Middle frontal gyrus (tissue), 1 donor: ENCODE results near the gene PDZD2.
"Not testable (repeated sequence)": the region's sequence is repeated elsewhere in the genome, so short reads cannot be mapped to it uniquely, and the experiment has no call there.

ENCODE experiments used
- DNase-seq: peaks from one replicate; pipeline ENCODE4 v3.0.0-alpha.2; 2015; ENCODE audit warnings: low spot score; ENCODE audit errors: extremely low spot score

The PDZD2 gene

GRCh38 chr5:31768046-31768445 is 129.1 kb downstream of the PDZD2 start:
- no peak for DNase-seq

- DNase-seq = no peak
Observed at GRCh38 chr5:31768784-31769183, 129.9 kb downstream of the PDZD2 start.

GRCh38 chr5:31769530-31769929 is 130.6 kb downstream of the PDZD2 start:
- DNase-seq = no peak

- no peak for DNase-seq
Observed at GRCh38 chr5:31770132-31770720, 131.3 kb downstream of the PDZD2 start.

- no peak for DNase-seq
Observed at GRCh38 chr5:31770998-31771397, 132.1 kb downstream of the PDZD2 start.

DNA sequence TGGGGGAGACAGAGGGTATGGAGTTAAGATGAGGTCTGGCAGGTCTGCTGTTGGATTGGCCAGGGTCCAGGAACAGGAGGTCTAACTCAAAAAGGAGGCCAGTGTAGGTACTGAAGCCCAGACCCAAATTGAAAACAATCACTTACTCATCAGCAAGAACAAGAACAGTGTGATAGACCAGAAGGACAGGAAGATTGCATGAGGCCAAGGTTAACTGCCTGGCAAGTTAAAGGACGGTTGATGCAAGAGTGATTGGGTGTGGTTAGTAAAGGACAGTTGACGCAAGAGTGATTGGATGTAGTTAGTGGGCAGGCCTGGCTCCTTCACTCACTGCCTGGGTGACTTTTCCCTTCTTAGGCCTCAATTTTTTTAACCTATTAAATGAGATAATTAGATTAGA is 132.6 kb downstream of the PDZD2 start:
- no peak for DNase-seq

DNA sequence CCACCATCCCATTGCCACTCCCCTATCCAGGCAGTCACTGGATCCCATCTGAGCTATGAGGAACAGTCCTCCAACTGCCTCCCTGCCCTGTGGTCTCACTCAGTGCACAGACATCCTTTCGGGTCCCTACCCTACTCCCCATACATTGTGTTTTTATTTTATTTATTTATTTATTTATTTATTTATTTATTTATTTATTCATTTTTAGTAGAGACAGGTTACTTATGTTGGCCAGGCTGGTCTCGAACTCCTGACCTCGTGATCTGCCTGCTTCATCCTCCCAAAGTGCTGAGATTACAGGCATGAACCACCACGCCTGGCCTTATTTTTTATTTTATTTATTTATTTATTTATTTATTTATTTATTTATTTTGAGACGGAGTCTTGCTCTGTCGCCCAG is 137.4 kb downstream of the PDZD2 start:
- DNase-seq = not testable (repeated sequence)

DNA sequence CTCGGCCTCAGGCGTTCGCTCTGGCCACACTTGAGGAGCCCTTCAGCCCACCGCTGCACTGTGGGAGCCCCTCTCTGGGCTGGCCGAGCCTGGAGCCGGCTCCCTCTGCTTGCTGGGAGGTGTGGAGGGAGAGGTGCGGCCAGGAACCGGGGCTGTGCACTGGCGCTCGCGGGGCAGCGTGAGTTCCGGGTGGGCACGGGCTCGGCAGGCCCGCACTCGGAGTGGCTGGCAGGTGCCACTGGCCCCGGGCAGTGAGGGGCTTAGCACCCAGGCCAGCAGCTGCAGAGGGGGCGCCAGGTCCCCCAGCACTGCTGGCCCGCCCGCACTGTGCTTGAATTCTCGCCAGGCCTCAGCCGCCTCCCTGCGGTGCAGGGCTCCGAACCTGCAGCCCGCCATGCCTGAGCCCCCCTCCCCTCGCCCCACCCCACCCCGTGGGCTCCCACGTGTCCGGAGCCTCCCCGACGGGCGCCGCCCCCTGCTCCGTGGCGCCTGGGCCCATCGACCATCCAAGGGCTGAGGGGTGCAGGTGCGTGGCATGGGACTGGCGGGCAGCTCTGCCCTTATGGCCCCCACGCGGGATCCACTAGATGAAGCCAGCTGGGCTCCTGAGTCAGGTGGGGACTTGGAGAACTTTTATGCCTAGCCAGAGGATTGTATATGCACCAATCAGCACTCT is 138.2 kb downstream of the PDZD2 start:
- no peak for DNase-seq

- no peak for DNase-seq
Observed at GRCh38 chr5:31781772-31782171, 142.8 kb downstream of the PDZD2 start.

GRCh38 chr5:31783086-31783645 is 144.2 kb downstream of the PDZD2 start:
- no peak for DNase-seq

- DNase-seq = no peak
Observed at GRCh38 chr5:31783731-31784130, 144.8 kb downstream of the PDZD2 start.

GRCh38 chr5:31786090-31786631 is 147.2 kb downstream of the PDZD2 start:
- DNase-seq = no peak

GRCh38 chr5:31794009-31794408 is 155.1 kb downstream of the PDZD2 start:
- no peak for DNase-seq

DNA sequence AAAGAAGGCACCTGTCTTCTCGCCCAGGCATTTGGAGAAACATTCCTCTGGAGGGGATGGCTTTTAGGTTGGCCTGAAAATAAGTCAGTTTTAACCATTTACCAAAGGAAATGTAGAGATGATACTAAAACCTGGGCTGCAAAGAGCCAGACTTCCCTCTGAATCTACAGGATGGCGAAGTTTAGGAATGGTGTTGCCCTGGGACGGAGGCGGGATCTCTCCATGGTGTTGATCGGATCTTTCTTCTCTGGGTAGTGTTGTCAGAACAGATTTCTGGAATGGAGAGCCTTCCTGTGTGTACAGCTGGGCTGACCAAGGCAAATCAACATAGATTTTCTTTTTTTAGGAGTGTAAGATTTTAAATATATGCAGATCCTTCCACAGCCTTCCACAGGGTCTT is 159.2 kb downstream of the PDZD2 start:
- DNase-seq = no peak

DNA sequence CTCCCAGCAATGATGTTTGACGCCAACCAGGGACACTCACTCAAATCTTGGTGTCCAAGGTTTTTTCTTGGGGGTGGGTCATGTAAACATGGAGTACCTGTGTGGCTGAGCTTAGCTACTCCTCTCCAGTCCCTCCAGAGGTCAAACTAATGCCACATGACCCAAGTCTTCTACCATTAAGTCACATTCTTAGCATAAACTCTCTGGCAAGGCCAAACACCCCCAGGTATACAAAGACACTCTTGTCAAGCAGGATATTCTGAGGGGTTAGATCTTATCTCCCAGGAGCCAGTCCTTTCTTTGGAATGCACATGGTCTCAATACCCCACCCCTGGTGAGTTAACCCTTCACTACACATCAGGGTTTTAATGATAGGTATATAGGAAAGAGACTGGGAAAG is 161.4 kb downstream of the PDZD2 start:
- no peak for DNase-seq

DNA sequence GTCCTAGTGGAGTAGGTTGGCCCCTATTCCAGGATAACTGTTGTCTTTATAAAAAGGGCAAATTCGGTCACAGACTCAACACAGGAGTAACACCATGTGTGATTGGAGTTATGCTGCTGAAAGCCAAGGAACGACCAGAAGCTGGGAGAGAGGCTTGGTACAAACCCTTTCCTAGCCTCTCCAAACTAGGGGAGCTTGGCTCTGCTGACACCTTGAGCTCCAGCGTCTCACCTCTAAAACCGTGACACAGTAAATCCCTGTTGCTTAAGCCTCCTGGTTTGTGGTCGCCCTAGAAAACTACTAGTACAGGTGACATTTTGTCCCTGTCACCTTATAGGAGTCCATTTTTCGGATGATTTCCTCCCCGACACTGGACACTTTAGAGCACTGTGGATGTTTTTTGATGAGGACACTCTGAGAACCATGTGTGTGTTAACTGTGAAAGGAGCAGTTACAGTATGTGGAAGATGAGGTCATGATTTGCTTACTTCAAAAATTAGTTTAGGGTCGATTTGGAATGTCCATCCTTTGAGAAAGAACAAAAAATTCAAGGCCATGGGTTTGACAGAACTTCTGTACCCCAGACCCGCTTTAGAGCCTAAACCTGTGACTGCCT is 167.0 kb downstream of the PDZD2 start:
- no peak for DNase-seq

DNA sequence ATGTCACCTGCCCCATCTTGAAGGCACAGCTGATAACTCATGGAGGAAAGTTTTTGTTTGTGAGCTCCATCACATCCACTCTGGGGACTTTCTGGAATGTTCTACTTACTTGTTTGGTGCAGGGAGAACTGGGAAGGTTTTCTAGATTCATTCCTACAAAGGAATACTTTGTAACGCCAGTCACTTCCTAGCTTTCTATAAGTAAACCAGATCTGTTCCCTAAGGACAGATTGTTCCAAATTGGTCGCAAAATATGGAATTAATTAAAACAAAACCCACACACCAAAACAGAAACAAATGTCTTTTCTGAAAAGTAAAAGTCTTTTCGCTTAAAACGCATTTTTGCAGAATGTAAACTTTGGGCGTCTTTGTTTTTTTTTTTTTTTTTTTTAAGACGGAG is 167.6 kb downstream of the PDZD2 start:
- no peak for DNase-seq

DNA sequence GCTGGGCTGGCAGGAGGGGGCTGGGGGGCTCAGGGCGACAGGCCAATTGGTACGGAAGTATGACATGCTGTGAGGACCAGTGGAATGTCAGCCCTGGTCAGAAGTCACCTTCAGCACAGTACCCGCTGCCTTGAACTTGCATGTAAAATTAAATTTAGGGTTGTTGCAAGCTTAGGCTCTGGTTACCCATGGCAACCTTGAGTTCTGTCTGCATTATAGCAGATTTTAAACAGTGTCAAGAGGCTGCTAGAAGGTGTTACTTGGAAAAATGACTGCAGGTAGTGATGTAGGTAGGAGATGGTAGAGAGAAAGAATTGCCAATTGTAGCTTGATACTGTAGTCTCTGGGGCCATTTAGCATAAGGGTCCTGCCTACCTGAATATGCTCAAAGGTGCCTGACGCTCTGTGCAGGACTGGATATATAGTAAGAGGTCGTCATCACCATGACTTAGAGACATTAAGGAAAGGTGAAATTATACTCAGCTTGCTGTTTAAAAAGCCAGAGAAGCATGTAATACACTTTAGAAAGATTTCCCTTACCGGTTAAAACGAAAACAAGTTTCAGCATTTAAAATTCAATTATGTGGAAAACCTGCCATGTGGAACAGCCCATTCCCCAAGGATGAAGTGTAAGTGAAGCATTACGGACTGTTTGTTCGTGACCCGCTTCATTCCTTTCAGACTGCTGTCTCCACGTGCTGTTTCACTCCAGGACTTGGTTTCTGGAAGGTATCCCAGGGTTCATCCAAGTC is 169.0 kb downstream of the PDZD2 start:
- DNase-seq = no peak

GRCh38 chr5:31809050-31809870 is 170.3 kb downstream of the PDZD2 start:
- DNase-seq = peak; percentile 71

DNA sequence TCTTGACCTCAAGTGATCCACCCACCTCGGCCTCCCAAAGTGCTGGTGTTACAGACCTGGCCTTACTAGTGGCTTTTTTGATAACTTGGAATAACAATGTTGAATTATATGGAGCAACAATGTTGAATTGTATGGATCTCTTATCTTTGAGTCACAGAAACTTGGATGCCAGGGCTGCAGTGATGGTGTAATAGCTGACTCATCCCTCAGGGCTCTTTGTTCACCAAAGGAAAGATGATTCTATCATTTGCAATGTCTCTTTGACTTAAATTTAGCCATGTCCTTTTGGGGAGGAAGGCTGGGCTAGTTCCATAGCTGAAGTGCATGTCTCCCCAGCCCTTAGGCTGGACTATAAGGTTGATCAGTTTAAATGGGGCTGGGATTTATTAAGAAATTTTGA is 172.3 kb downstream of the PDZD2 start:
- no peak for DNase-seq

GRCh38 chr5:31815376-31815775 is 176.4 kb downstream of the PDZD2 start:
- no peak for DNase-seq
